Activated T-helper 17 cell treated with anti-CD3 and anti-CD28 coated beads, Interleukin-2, amount 50 U/mL, for 72 hours (primary cell): Measurements from ENCODE around the gene AGPAT2. TPM values are rescaled to one million over a fixed set of nuclear protein-coding genes. Genes with fewer than 3 reads are reported as not detected.

Source experiments
- ATAC-seq: fragments of 150-1000 bp; cut with Tn5 transposase; replicated peaks from 2 replicates; pipeline ENCODE4 v1.10.0; 2021; ENCODE audit warnings: mild to moderate bottlenecking, moderate library complexity
- H3K27ac Mint-ChIP-seq: one replicate; pipeline ENCODE4 v1.8.0; 2022; ENCODE audit warnings: mixed read lengths
- H3K27me3 Mint-ChIP-seq: one replicate; pipeline ENCODE4 v1.8.0; 2022; ENCODE audit warnings: mixed read lengths
- H3K36me3 Mint-ChIP-seq: one replicate; pipeline ENCODE4 v1.8.0; 2022; ENCODE audit warnings: low read depth, mild to moderate bottlenecking, mixed read lengths
- H3K4me1 Mint-ChIP-seq: one replicate; pipeline ENCODE4 v1.8.0; 2022; ENCODE audit warnings: mixed read lengths
- H3K4me3 Mint-ChIP-seq: one replicate; pipeline ENCODE4 v1.8.0; 2022; ENCODE audit warnings: mild to moderate bottlenecking, mixed read lengths
- H3K9me3 Mint-ChIP-seq: one replicate; pipeline ENCODE4 v1.8.0; 2022; ENCODE audit warnings: mixed read lengths
- total RNA-seq, 2 donors: library from RNA; stranded (reverse); gene quantifications; one replicate each; pipeline ENCODE4 v1.2.3, GENCODE V29; 2022

The AGPAT2 gene
- total RNA-seq, 2 donors from 2014 or later = 14.6 to 15.6 TPM

- no peak overlapping the region for H3K4me3 Mint-ChIP-seq
- H3K9me3 Mint-ChIP-seq = no peaks in the 10 kb centered on the region
- H3K4me1 Mint-ChIP-seq = no peaks in the 10 kb centered on the region
These were observed 6.2 kb downstream of the AGPAT2 start for GRCh38 chr9:136681029-136681428.

GRCh38 chr9:136679431-136679941 is 7.8 kb downstream of the AGPAT2 start:
- Mint-ChIP-seq H3K4me3 (no peak overlapping the region), H3K36me3 (no peaks in the 10 kb centered on the region), H3K27me3 (no peaks in the 10 kb centered on the region), H3K9me3 (no peaks in the 10 kb centered on the region), H3K27ac (no peak overlapping the region), H3K4me1 (no peaks in the 10 kb centered on the region)
- ATAC-seq = no peak

More at GRCh38 chr9:136681029-136681428, 6.2 kb downstream of the AGPAT2 start:
- Mint-ChIP-seq H3K36me3 (no peaks in the 10 kb centered on the region), H3K27ac (no peak overlapping the region), H3K27me3 (no peaks in the 10 kb centered on the region)
- ATAC-seq = no peak

- Mint-ChIP-seq H3K9me3 (no peaks in the 10 kb centered on the region), H3K27me3 (no peaks in the 10 kb centered on the region), H3K4me1 (no peaks in the 10 kb centered on the region), H3K4me3 (no peak overlapping the region), H3K36me3 (no peaks in the 10 kb centered on the region), H3K27ac (no peak overlapping the region)
- ATAC-seq = no peak
These were observed 8.6 kb downstream of the AGPAT2 start for GRCh38 chr9:136678624-136679023.

- Mint-ChIP-seq H3K27me3 (no peaks in the 10 kb centered on the region), H3K9me3 (no peaks in the 10 kb centered on the region), H3K36me3 (no peaks in the 10 kb centered on the region), H3K4me1 (no peaks in the 10 kb centered on the region), H3K27ac (no peak overlapping the region), H3K4me3 (no peak overlapping the region)
- no peak for ATAC-seq
These were observed 9.2 kb downstream of the AGPAT2 start for GRCh38 chr9:136678034-136678433.

- Mint-ChIP-seq H3K27me3 (no peaks in the 10 kb centered on the region), H3K4me3 (no peak overlapping the region), H3K36me3 (no peaks in the 10 kb centered on the region), H3K4me1 (no peaks in the 10 kb centered on the region), H3K9me3 (no peaks in the 10 kb centered on the region), H3K27ac (no peak overlapping the region)
- ATAC-seq = no peak
These were observed 10.2 kb downstream of the AGPAT2 start for GRCh38 chr9:136676920-136677686.

- Mint-ChIP-seq H3K9me3 (no peaks in the 10 kb centered on the region), H3K27ac (no peak overlapping the region), H3K4me1 (no peaks in the 10 kb centered on the region), H3K36me3 (no peaks in the 10 kb centered on the region), H3K4me3 (no peak overlapping the region), H3K27me3 (no peaks in the 10 kb centered on the region)
- no peak for ATAC-seq
These were observed 10.9 kb downstream of the AGPAT2 start for GRCh38 chr9:136676297-136676794.

GRCh38 chr9:136675477-136676296 is 11.6 kb downstream of the AGPAT2 start:
- Mint-ChIP-seq H3K9me3 (no peaks in the 10 kb centered on the region), H3K27ac (no peak overlapping the region), H3K27me3 (no peaks in the 10 kb centered on the region), H3K4me3 (no peak overlapping the region), H3K36me3 (no peaks in the 10 kb centered on the region), H3K4me1 (no peaks in the 10 kb centered on the region)
- ATAC-seq = no peak

- ATAC-seq = no peak
- H3K36me3 Mint-ChIP-seq = no peaks in the 10 kb centered on the region
These were observed 12.4 kb downstream of the AGPAT2 start for GRCh38 chr9:136674786-136675349.

GRCh38 chr9:136673975-136674785 is 13.1 kb downstream of the AGPAT2 start:
- no peaks in the 10 kb centered on the region for H3K36me3 Mint-ChIP-seq
- H3K9me3 Mint-ChIP-seq = no peaks in the 10 kb centered on the region
- peak overlapping the region; percentile 23 for H3K27ac Mint-ChIP-seq
- H3K27me3 Mint-ChIP-seq = no peaks in the 10 kb centered on the region
- no peak overlapping the region for H3K4me3 Mint-ChIP-seq
- ATAC-seq = no peak
- no peaks in the 10 kb centered on the region for H3K4me1 Mint-ChIP-seq

More at GRCh38 chr9:136674786-136675349, 12.4 kb downstream of the AGPAT2 start:
- no peak overlapping the region for H3K27ac Mint-ChIP-seq
- no peaks in the 10 kb centered on the region for H3K9me3 Mint-ChIP-seq
- H3K4me3 Mint-ChIP-seq = no peak overlapping the region
- H3K4me1 Mint-ChIP-seq = no peaks in the 10 kb centered on the region
- H3K27me3 Mint-ChIP-seq = no peaks in the 10 kb centered on the region

GRCh38 chr9:136673088-136673974 is 13.9 kb downstream of the AGPAT2 start:
- H3K9me3 Mint-ChIP-seq = no peaks in the 10 kb centered on the region
- no peak overlapping the region for H3K27ac Mint-ChIP-seq
- no peak for ATAC-seq
- H3K4me1 Mint-ChIP-seq = no peaks in the 10 kb centered on the region
- H3K36me3 Mint-ChIP-seq = no peaks in the 10 kb centered on the region
- H3K4me3 Mint-ChIP-seq = no peak overlapping the region
- H3K27me3 Mint-ChIP-seq = no peaks in the 10 kb centered on the region

- Mint-ChIP-seq H3K9me3 (no peaks in the 10 kb centered on the region), H3K27ac (no peak overlapping the region), H3K36me3 (no peaks in the 10 kb centered on the region), H3K4me3 (no peak overlapping the region), H3K27me3 (no peaks in the 10 kb centered on the region), H3K4me1 (no peaks in the 10 kb centered on the region)
- ATAC-seq = no peak
These were observed 14.7 kb downstream of the AGPAT2 start for GRCh38 chr9:136672431-136673087.

- ATAC-seq = peak; percentile 50
- no peaks in the 10 kb centered on the region for H3K36me3 Mint-ChIP-seq
- H3K4me1 Mint-ChIP-seq = no peaks in the 10 kb centered on the region
- H3K4me3 Mint-ChIP-seq = no peak overlapping the region
- H3K27ac Mint-ChIP-seq = no peak overlapping the region
- no peaks in the 10 kb centered on the region for H3K27me3 Mint-ChIP-seq
- no peaks in the 10 kb centered on the region for H3K9me3 Mint-ChIP-seq
These were observed 15.4 kb downstream of the AGPAT2 start for GRCh38 chr9:136671646-136672430.
